HG03469 (cell line): ENCODE results near the gene ZNF536.
"Not testable (repeated sequence)": the region's sequence is repeated elsewhere in the genome, so short reads cannot be mapped to it uniquely, and the experiment has no call there.

Experiments
- ATAC-seq: cut with Tn5 transposase; IDR thresholded peaks from one replicate; pipeline ENCODE4 v1.9.1; 2021; ENCODE audit warnings: mild to moderate bottlenecking, moderate library complexity, moderate number of reproducible peaks; ENCODE audit not compliant: unreplicated experiment

The ZNF536 gene

DNA sequence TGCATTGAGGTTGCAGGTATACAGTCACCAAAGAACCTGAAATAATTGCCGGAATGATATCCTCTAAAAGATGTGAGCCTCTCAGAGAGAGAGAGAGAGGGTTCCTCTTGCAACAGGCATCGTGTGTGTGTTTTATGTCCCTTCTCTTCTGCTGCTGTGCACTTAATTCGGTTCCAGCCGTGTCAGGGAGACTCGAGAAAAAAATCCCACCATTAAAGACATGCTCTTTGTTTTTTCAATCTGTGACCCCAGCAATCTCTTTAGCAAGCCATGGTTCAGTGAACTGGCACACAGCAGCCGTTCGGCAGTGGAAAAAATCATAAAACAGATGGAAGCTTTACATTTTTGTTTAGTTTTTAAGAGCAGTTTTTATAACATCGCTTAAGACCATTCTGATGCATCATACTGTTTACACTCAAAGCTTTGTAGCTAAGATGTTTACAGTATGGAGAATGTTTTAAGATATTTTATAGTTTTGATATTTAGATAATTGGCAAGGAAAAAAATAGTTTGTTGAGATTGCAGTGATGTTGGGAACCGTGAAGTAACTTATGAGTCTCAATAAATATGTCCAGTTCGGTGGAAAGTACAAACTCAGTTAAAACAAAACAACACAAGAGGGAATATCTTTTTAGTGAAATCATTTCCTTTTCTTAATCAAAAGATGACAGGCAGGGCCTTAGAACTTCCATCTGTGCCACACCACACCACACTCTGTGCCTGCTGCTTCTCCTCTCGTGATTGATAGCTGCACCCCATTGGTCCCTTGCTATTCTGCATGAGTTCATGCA is 31.2 kb upstream of the ZNF536 start:
- no peak for ATAC-seq

DNA sequence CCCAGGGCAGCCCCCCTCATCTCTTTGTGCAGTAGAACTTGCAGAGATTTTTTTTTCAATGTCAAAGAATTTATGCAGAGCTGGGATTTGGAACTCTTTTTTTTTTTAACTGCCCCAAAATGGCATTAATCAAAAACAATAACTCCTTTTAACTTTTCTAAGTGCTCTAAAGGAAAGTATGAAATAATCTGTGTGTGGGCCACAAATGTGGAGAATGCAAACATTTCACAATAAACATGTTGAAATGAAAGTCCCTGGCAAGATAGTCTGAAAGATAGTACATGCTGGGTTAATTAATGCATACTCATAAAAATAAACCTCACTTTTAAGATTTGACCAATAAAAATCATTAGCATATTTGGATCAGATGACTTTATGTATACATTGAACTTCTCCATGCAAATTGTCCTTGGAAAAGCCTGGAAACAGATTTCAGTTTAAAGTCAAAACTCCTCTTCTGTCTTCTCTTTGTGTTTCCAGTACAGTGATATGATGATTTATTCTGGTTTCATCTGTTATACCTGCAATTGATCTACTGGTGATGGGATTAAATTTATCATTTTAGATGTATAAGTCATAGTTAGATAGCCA is 30.5 kb upstream of the ZNF536 start:
- no peak for ATAC-seq

DNA sequence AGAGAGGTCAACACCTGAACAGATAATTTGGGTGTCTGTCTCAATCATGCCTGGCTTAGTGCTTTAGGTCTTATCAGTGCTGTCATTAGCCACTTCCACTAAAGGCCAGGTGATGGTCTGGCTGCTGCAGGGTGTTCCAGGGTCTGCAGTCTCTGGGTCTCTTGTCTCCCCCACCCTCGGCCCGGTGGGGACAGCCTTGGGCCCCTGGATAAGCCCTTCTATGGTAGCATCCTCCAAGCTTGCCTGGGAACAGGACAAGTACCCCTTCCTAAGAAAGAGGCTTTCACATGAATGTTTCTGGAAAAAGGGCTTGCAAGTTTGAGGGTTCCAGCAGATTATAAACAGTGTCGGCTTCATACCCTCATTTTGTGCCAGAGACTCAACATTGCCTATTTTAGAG is 29.3 kb upstream of the ZNF536 start:
- ATAC-seq = no peak

DNA sequence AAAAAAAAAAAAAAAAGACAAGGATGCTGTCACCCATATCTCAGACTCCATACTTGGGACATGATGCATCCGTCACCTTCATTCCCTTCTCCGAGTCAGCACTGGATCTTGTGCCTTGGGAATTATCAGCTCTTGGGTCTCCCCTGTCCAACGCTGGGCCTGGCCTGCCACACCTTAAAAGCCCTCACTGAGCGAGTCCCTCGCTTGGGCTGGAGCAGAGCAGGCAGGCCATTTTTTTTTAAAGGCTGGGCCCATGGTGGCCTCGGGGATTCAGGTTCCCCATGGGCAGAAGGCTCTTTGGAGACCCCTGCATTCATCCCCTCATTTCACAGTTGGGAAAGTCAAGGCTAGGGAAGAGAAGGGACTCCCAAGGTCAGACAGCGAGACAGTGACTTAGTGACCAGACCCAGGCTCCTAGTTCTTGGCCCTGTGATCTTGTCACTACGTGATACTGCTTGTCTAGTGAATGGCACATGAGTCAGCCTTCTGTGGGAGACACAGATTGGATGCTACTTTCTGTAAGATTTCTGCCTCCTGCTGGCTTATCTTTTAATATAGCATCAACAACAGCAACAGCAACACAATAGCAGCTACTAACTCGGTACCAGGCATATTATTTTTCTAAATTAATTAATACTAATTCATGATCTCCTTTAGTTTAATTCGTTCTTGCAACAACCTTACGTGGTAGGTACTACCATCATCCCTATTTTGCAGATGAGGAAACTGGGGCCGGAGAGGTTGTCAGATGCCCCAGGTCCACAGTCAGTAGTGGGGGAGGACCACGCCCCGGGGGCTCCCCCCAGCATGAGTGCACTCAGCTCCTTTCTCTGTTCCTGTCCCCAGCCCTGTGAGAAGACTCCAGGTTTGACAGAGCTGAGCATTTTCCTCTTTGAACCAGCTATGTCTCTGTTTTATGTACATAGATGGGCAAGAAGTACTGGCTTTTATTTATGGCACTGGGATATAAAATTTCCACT is 27.4 kb upstream of the ZNF536 start:
- no peak for ATAC-seq

DNA sequence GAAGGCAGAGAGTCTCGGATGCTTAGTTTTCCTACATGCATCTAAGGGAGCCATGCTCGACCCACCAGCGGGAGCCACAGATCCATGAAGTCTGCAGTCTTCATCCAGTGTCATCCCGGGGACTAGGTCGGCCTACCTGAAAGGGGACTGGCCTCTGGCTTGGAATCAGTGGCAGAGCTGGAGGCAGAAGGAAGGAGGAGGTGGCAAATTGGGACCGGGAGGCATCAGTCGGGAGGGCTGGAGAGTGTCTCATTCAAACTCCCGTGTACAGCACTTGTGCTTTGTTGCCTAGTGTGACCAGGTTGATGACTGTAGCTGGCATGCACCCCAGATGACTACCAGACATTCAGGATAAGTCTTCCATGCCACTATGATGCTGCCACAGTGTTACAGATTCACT is 26.5 kb upstream of the ZNF536 start:
- no peak for ATAC-seq

DNA sequence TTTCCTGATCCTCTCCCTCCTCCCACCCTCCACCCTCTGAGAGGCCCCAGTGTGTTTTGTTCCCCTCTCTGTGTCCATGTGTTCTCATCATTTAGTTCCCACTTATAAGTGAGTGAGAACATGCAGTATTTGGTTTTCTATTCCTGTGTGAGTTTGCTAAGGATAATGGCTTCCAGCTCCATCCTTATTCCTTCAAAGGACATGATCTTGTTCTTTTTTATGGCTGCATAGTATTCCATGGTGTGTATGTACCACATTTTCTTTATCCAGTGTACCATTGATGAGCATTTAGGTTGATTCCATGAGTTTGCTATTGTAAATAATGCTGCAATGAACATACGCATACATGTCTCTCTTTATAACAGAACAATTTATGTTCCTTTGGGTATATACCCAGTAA is 25.7 kb upstream of the ZNF536 start:
- ATAC-seq = not testable (repeated sequence)

DNA sequence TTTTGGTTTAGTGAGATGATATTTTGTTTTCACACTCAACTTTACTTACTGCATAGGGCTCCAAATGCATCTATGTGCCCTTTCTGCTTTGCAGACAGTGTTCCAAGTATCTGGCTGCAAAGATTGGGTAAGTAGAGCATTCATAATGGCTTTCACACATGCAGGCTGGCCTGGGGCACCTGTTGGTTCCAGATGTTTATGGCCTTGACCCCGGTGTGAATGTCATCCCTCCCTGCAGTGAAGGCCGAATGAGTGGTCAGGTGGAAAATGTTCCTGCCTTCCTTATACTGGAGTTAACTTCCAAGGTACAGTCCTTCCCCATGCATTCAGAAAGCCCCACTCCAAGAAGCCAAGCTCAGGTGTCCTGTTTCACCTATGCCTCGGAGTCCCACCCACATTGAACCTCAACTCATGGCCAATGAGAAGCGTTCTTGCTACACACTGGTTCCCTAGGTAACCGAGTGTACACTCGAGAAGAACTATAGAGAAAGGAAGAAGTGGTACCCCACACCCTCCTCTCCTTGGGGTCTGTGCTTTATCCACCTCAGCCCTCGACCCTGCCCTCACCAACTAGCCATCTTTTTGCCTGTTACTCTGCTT is 23.0 kb upstream of the ZNF536 start:
- ATAC-seq = no peak

DNA sequence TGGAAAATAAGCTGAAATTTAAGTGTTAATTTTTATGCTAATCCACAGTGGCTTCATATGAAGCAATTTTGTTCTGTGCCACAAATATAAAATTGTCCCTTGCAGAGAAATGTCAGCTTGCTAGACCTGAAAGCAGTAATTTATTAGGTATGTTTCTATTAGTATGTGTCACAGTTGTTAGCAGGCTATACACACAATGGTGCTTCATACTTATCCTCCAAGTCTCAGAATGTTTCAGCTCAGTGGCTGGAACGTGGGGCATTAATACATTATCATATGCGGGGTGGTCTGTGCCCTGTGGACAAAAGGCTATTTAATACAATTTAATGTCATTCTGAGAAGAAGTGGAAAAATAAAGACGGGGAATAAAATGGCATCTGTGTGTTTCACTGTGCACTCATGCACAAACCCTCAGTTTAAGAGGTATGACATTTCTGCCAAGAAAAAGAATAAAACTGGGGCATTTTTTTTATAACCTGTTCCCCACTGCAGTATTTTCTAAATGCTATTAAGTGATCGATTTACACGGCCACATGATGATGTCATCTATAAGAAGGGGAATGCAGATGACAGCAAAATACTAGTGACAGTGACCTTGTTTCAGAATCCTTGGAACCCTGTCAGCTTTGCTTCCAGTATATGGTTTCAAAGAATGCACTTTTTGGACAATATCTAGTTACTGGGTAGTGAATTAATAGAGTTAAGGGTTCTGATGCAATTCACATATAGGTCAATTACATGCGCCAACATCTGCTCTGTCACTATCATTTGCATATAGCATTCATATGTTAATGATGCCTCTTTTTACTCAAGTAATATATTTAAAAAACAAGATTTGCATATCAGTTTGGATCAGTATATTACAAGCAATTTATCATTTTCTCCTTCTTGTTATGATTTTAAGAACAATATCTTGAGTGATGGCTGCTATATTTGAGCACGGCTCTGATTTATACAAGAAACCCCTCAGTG is 21.2 kb upstream of the ZNF536 start:
- ATAC-seq = no peak

DNA sequence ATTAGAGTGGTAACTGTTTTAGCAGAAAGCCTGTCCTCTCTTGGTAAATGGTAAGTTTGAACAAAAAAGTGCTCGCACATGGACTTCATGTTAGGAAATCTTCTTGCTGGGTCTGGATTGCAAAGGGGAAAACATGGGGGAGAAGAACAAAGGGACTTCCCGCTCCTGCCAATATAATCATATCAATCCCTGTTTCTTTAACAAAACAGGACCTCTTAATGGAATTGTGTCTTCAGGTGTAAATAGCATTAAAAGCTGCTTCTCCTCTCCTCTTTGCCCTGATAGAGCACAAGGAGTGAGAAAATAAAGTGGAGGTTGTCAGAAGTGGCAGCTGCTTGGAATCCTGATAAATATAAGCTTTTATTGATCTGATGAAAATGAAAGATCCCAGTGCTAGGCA is 20.4 kb upstream of the ZNF536 start:
- no peak for ATAC-seq

DNA sequence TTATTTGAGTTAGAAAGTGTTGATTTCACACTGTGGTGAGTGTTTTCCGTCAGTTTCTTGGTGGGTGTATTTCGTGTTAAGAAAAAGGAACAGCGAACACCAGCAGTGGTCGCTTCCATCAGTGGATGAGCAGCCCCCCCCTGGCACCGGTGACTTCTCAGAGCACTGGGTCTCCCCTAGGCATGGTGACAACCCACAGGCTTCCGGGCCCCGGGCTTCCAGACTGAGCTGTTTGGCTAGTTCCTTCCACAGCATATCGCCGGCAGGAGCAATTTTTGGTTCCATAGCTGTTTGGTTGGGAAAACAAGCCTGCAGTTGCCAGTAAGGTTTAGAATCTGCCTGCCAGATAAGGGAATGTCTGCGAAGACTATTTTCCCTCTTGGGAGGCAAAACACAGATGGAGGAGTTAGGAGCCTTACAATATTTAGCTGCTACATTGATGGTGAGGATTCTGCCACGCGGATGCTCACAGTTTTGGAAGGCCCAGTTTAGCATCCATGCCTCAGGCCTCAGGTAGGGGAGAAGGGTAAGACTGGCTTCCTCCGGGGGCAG is 18.7 kb upstream of the ZNF536 start:
- no peak for ATAC-seq

DNA sequence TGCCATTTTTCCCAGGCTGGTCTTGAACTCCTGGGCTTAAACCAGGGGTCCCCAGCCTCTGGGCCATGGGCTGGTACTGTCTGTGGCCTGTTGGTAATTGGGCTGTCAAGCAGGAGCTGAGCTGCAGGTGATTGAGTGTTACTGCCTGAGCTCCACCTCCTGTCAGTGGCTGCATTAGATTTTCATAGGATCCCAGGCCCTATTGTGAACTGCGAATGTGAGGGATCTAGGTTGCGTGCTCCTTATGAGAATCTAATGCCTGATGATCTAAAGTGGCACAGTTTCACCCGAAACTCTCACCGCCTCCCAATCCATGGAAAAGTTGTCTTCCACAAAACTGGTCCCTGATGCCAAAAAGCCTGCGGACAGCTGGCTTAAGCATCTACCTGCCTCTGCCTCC is 16.6 kb upstream of the ZNF536 start:
- ATAC-seq = no peak

DNA sequence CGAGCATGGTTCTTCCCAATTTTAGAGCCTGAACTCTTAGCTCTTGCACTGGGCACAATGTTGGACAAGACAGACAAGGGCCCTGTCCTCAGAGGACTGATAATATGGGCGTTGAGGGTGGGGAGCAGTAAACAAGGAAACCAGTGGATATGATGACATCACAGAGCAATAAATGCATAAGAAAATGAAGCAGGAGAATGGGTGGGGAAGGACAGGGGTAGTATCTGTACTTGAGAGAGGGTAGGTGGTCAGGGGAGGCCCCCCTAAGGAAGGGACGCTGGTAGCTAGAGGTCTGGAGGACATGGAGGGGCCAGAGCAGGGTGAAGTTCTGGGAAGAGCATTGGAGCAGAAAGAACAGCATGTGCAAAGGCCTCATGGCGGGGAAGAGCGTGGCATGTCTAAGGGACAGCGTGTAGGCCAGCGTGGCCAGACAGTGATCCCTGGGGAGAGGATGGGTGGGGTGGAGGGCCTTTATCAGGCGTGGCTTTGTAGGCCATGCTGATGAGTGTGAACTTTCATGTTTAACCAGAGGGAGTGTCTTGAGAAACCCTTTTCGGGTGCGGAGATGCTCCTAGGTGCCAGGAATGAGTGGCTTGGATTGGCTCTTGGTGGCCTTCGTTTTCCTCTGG is 15.1 kb upstream of the ZNF536 start:
- no peak for ATAC-seq

DNA sequence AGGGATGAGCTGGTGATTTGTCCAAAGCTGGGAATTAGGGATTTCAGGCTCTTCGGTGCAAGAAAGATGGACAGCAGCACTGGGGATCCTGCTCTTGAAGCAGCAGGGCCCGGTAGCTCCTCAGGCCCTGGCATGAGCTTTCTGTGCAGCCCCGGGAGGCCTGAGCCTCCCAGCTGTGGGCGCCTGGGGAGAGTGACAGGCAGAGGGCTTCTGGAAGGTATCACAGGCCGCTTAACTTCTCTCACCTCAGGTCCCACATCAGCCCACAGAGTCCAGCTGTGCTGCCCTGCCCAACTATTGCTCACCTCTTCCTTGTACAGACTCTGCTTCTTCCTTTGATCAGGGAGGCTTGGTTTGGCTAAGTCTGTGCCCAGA is 14.6 kb upstream of the ZNF536 start:
- ATAC-seq = no peak

DNA sequence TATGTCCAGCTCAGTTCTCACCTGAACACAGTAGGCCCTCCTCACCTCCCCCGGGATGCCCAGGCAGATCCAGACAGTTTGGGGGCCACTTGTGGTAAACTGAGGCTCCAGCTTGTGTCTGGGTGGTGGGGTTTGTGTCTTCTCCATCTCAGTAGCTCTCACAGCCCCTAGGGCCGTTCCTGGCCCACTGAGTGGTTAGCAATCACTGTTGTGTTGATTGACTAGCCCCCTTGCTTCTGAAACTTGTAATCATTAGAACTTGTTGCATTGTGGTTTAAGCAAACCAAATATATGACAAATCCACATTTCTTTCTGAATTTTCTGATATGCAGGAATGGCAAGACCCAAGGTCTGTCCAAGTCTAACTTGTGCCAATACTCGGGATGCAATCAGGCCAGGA is 13.9 kb upstream of the ZNF536 start:
- ATAC-seq = no peak

DNA sequence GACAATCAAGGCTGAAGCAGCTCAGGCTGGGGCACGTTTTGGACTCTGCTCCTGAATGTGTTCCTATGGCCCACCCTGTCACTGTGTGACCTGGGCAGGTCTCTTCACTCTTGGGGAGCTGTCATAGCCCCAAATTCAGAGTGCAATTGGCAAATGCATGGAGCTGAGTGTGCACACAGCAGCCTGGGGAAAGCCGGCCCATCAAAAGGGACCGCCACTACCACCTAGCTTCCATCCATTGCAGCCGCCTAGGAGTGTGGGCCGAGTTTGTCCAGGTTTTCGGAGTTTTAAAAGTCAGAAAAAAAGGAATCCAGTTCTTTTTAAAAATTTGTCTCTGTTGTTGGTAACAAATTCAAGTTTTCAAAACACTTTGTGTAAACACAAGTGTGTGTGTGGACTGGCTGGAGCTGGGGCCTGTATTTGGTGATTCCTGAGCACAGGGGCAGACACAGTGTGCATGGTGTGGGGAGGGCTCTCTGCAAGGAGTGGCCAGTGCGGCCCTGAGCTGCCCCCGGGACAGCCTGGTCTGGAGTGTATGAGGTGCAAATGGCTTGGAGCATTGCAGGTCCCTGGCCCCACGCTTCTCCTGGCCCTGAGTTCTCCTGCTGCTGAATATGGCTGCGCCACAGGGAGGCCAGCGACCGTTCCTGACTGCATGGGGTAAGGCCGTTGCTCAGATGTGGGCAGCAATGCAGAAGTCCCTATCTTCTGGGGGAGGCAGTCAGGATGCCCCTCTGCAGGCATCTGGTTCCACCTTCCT is 13.2 kb upstream of the ZNF536 start:
- no peak for ATAC-seq

DNA sequence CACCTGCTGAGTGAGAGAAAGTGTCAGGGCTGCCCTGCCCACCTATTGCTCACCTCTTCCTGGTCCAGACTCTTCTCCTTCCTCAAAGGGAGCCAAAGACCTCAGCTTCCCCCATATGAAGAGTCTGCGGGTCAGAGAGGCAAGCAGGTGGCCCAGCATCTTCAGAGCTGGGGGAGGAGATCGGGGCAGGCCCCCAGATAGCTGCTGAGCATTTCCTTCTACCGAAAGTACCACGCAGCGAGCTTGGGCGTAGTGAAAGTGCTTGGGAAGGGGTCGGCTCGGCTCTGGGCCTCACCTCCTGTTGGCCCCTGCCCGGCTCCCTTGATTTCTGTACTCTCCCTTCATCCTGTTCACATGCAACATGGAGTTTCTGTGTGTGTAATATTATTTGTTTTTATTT is 12.2 kb upstream of the ZNF536 start:
- ATAC-seq = no peak

DNA sequence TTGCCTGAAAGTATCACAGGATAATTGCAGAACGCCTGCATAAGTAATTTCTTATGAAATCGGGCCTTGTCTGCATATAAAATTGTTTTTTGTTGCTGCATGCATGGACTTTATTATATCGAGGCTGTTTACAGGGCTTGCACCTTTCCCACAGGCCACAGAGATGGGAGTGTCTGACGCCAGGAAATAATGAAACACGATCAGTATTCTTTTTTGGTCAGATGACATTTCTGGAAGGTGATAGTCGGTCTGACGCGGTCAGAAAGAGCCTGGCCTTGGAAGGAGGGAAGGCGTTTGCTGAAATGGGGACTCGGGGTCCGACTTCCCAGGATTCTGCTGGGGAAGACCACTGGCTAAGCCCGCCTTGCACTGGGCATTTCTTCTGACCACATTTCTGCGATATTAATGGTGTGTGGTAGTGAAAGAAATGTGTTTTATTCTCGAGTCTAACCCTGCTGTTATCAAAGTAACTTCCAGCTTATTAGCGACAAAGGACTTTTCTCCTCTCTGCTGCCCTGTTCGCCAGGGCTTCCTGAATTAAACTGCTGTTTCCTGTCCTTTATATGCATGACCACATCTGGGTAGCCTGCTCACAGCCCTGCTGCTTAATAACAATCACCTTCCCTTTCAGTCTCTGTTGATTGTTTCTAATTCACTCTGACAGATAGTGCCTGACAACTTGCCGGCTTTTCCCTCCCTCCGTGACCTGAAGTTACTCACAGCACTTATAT is 11.6 kb upstream of the ZNF536 start:
- no peak for ATAC-seq

DNA sequence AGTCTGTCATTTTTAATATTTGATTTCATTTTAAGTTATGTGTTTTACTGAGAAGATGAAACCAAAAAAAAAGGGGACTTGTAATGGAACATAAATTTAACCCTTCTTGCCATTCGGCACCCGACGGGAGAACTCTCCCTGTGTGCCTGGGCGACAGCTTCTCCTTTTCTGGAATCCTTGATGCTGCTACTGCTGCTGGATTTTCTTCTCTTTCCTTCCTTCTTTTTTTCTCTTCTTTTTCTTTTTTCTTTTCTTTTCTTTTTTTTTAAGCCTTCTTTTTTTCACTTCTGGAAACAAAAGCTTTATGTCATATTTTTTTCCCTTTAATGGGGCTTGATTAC is 11.1 kb upstream of the ZNF536 start:
- no peak for ATAC-seq
